Hepatic stellate cell (primary cell): ENCODE measurements around the gene OR12D1.
"Not testable (repeated sequence)": the region's sequence is repeated elsewhere in the genome, so short reads cannot be mapped to it uniquely, and the experiment has no call there.

ENCODE experiments used
- DNase-seq: peaks from one replicate; pipeline ENCODE4 v3.0.0; 2011; ENCODE audit warnings: low spot score

Gene OR12D1

DNA sequence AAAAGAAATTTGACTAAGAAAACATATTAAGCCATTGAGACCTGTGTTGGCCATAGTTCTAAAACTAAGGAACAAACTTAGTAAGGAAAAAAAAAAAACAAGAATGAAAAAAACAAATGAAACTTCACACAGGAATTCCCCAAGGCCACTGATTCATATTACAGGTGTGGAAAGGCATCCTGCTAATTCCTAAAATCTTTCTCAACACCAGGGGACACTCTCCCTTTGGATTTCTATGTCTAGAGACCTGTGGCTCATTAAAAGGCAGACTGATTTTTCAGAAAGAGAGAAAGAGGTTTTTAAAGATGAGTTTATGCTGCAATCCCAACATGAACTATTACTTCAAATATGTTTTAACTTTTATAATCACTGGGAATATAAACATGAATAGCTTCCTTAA is at the start of gene OR12D1:
Gene OR12D1 (plus strand): TSS at position 341 of the 400 bp plus-strand sequence.
- DNase-seq = no peak

GRCh38 chr6:29368765-29369164 is 46.0 kb upstream of the OR12D1 start, which contains the start of gene OR5V1:
OR5V1 (minus strand) TSS chr6:29368865; CDS start chr6:29356195, 12,670 bp downstream.
- DNase-seq = no peak

DNA sequence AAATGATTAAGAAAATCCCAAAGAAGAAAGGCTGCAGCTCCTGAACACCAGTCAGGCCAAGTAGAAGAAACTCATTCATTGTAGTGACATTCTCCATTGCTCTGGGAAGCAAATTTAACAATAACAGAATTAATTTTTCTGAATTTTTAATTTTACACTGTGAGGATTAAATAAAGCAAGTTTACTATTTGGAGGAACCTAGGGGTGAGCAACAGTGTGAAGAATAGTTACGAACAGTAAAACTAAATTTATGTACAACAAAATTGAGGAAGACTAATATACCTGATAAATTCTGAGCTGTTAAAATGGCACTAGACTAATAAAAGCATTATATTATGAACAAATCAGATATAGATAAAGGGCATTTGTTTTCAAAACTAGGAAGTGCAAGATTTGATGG is 39.5 kb upstream of the OR12D1 start, which contains the start of gene OR12D3:
Gene OR12D3 (minus strand): TSS at position 101 of the 400 bp plus-strand sequence. CDS start 4 bp downstream, at position 97.
- no peak for DNase-seq

GRCh38 chr6:29376003-29376402 is 38.7 kb upstream of the OR12D1 start:
- DNase-seq = no peak

GRCh38 chr6:29388533-29388932 is 26.2 kb upstream of the OR12D1 start:
- no peak for DNase-seq

DNA sequence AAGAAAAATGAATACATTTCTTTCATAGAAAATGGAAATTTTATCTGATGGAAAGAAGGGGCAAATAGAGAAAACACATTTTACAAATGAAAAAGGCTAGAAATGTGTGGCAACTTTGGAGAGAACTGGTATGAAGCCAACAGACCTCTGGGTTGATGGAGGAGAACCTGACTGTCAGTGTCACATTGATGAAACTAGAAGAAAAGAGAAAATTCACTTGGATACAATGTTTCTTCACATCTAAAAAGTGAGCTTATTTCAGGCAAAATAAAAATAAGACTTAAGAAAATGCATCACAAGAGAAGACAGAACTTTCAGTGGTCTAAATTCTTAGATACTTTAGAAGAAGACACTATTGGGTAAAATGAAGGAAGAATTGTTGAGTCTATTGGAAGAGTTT is 19.4 kb upstream of the OR12D1 start, which contains the start of gene OR12D2:
Gene OR12D2 (plus strand): TSS at position 301 of the 400 bp plus-strand sequence. CDS start 1,069 bp downstream, outside the sequence.
- no peak for DNase-seq

DNA sequence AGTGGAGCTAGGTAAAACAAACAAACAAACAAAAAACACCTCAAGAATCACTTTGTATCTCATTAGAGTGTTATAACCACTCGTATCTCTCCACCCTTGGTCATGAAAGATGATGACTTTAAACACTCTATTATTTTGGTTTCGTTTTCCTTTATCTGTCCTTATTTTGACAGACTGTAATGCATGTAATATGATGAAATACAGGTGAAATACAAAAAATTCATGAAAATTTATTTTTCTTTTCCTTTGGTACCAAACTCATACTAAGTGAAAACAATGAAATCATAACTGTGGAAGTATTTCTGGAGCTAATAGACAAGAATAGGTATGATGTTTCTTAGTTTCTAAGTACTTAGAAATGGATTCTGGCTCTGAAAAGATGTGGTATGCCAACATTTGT is 15.2 kb upstream of the OR12D1 start:
- DNase-seq = no peak

DNA sequence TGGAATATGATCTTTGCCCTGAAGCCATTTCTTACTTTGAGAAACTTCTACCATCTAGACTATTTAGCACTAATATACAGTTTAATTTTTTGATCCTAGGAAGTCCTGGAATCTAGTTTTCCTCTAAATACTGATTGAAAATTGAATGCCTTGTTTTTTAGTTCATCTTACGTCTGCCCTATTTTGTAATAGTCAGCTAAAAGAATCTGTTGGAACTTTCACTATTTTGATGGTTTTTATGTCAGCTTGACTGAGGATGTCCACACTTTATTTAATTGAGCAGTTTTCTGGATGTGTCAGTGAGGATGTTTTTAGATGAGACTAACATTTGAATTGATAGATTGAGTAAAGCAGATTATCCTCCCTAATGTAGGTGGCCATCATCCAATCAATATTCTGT is 10.9 kb upstream of the OR12D1 start:
- no peak for DNase-seq

- DNase-seq = no peak
Measured at GRCh38 chr6:29419516-29419915, 4.8 kb downstream of the OR12D1 start.

DNA sequence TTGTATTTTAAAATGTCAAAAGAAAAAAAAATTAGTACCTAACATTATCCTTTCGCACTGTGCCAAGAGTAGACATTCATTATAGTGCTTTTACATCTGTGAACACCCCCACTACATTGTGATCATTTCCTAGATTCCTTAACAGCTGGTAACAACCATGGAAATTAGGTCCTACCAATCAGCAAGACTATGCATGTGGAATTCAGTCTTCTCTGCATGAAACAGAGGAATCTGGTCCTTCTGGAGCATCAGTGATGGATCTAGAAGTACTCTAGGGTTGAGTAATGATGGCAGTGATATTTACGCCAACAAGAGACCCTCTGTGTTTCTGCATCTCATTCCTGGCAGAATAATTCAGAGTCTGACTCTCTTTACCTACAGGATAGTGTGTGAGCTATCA is 9.4 kb downstream of the OR12D1 start:
- DNase-seq = no peak

DNA sequence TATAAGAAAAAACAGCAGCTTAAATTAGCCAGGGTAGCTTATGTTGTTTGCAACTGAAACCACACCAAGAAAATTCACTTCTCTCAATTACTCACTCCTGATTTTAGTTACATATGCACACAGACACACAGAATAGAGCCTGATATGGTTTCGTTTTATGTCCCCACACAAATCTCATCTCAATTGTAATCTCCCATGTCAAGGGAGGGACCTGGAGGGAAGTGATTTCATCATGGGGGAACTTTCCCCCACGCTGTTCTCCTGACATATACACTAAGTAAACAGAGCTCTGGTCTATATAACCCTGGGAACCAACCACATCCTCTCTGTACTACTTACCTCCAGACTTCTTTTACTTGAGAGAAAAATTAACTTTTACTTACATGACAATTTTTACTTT is 9.8 kb downstream of the OR12D1 start:
- DNase-seq = no peak

GRCh38 chr6:29425075-29425474 is 10.3 kb downstream of the OR12D1 start:
- DNase-seq = no peak

DNA sequence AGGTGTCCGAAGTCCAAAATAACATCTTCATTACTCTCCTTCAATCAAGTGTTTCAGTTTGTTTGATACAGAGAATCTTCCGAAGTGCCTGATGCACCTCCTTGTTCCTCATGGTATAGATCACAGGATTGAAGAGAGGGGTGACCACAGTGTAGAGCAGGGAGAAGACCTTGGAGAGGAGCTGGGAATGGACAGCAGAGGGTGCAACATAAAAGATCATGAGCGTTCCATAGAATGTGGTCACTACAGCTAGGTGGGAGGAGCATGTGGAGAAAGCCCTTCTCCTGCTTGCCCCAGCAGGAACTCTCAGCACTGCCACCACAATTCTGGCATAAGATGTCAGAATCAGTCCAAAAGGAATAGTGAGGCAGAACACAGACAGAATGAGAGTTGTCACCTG is 11.9 kb downstream of the OR12D1 start:
- DNase-seq = no peak

DNA sequence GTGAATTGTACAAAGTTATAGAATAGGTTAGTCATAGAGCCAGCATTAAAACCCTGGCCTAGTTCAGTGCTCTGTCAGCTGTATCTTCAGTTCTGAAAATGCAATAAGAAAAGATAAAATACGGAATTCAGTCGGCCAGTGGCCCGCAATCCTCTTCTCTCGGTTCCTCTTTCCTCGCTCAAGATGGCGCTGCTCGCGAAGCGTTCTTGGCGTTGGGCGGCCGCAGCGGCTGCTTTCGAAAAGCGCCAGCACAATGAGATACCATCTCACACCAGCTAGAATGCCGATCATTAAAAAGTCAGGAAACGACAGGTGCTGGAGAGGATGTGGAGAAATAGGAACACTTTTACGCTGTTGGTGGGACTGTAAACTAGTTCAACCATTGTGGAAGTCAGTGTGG is 22.0 kb downstream of the OR12D1 start:
- not testable (repeated sequence) for DNase-seq

- DNase-seq = no peak
Measured at GRCh38 chr6:29439006-29439405, 24.3 kb downstream of the OR12D1 start, which contains the start of gene OR10C1. OR10C1 (plus strand) TSS chr6:29439306; CDS start chr6:29440016, 710 bp downstream.

- DNase-seq = no peak
Measured at GRCh38 chr6:29442719-29443118, 28.0 kb downstream of the OR12D1 start.

DNA sequence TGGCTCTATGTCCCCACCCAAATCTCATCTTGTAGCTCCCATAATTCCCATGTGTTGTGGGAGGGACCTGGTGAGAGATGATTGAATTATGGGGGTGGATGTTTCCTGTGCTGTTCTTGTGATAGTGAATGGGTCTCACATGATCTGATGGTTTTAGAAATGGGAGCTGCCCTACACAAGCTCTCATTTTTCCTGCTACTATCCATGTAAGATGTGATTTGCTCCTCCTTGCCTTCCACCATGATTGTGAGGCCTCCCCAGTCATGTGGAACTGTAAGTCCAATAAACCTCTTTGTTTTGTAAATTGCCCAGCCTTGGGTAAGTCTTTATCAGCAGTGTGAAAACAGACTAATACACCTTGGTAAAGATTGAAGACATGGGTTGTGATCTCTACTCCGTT is 29.3 kb downstream of the OR12D1 start:
- not testable (repeated sequence) for DNase-seq

- no peak for DNase-seq
Measured at GRCh38 chr6:29447670-29448069, 32.9 kb downstream of the OR12D1 start.

- DNase-seq = no peak
Measured at GRCh38 chr6:29451471-29452193, 36.9 kb downstream of the OR12D1 start.

DNA sequence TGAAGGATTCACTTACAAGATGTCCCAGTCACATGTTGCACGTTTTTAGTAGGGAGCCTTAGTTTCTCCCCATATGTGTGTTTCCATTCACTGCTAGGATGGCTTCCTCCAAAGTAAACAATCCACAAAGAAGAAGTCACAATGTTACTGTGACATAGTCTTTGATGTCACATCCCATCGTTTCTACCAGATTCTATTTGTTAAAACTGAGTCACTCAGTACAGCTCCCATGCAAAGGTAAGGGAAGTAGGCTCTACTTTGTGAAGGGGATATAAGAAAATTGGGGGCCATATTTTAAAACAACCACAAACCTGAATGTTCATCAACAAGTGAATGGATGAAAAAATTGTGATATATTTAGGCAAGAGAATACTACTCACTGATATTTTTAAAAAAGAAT is 42.2 kb downstream of the OR12D1 start, which contains the start of the genes OR11A1 and OR2H1:
Gene OR11A1 (minus strand): TSS at position 101 of the 400 bp plus-strand sequence. CDS start 29,430 bp downstream, outside the sequence.
Gene OR2H1 (plus strand): TSS at position 185 of the 400 bp plus-strand sequence. CDS start 4,615 bp downstream, outside the sequence.
- no peak for DNase-seq

- DNase-seq = no peak
Measured at GRCh38 chr6:29461021-29461814, 46.5 kb downstream of the OR12D1 start.

GRCh38 chr6:29462022-29462421 is 47.3 kb downstream of the OR12D1 start:
- no peak for DNase-seq

GRCh38 chr6:29465279-29465678 is 50.6 kb downstream of the OR12D1 start:
- DNase-seq = no peak
